Measurements from ENCODE around the gene GAS2L1.

DNA sequence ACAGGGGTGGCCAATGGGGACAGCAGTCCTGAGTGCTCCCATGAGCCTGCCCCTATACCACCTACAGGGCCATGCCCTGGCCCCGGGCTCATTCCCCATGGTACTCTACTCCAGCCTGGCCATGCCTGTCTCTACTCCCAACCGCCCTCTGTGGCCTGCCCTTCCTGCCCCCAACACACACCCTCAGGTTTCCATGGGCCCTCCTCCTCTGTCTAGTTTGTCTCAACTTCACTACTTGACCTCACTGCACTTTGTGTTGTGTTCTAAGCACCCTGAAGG, 35.3 kb downstream of the GAS2L1 start:
- TF ChIP-seq, protein P1, sequence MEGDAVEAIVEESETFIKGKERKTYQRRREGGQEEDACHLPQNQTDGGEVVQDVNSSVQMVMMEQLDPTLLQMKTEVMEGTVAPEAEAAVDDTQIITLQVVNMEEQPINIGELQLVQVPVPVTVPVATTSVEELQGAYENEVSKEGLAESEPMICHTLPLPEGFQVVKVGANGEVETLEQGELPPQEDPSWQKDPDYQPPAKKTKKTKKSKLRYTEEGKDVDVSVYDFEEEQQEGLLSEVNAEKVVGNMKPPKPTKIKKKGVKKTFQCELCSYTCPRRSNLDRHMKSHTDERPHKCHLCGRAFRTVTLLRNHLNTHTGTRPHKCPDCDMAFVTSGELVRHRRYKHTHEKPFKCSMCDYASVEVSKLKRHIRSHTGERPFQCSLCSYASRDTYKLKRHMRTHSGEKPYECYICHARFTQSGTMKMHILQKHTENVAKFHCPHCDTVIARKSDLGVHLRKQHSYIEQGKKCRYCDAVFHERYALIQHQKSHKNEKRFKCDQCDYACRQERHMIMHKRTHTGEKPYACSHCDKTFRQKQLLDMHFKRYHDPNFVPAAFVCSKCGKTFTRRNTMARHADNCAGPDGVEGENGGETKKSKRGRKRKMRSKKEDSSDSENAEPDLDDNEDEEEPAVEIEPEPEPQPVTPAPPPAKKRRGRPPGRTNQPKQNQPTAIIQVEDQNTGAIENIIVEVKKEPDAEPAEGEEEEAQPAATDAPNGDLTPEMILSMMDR (IDR thresholded peaks at IDR 0.05) = no peak
- TF ChIP-seq CHD4 (IDR thresholded peaks at IDR 0.05; ENCODE audit: borderline replicate concordance) = no peak
- no peak for TF ChIP-seq POLR2A (IDR thresholded peaks at IDR 0.05; ENCODE audit: low read length)
- TF ChIP-seq EP300 (IDR thresholded peaks at IDR 0.05) = no peak
- TF ChIP-seq NR3C1 (IDR thresholded peaks at IDR 0.05) = no peak
- no peak for TF ChIP-seq ZSCAN20 (CRISPR knock-in tag; IDR thresholded peaks at IDR 0.05)
- TF ChIP-seq, protein P2, sequence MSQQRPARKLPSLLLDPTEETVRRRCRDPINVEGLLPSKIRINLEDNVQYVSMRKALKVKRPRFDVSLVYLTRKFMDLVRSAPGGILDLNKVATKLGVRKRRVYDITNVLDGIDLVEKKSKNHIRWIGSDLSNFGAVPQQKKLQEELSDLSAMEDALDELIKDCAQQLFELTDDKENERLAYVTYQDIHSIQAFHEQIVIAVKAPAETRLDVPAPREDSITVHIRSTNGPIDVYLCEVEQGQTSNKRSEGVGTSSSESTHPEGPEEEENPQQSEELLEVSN (IDR thresholded peaks at IDR 0.05; ENCODE audit: borderline replicate concordance, low read depth) = no peak
- no peak for TF ChIP-seq RFX5 (IDR thresholded peaks at IDR 0.05)
- TF ChIP-seq HOXB13 (CRISPR knock-in tag; IDR thresholded peaks at IDR 0.05; ENCODE audit: low read depth) = no peak

All from A549 (cell line).